B cell (primary cell): ENCODE data around the gene XCL2. TPM values are rescaled to one million over a fixed set of nuclear protein-coding genes. Genes with fewer than 3 reads are reported as not detected.

ENCODE experiments used
- ATAC-seq: fragments of 200-7000 bp; cut with Tn5 transposase; one replicate; pipeline ENCODE4 v1.10.0; 2021; ENCODE audit warnings: low read depth, mild to moderate bottlenecking, moderate number of reproducible peaks, moderate library complexity
- CTCF ChIA-PET: fragments of 350-600 bp; sonication (Branson Sonifier 250); formaldehyde crosslinking; loops from one replicate; lab custom pipeline; 2021; ENCODE audit warnings: antibody characterized with exemption, inconsistent platforms; lab: Charles Lee
- POLR2A ChIA-PET: fragments of 350-600 bp; sonication (Branson Sonifier 250); formaldehyde crosslinking; loops from one replicate; lab custom pipeline; 2021; ENCODE audit warnings: antibody characterized with exemption; lab: Charles Lee
- DNase-seq: peaks from one replicate; pipeline ENCODE4 v3.0.0; 2013
- H2AFZ ChIP-seq: 2 replicates; pipeline ENCODE4 v1.6.1; 2012; ENCODE audit warnings: mild to moderate bottlenecking, low read depth, low read length; ENCODE audit not compliant: insufficient read depth, poor library complexity, severe bottlenecking
- H3K27ac ChIP-seq, 2 donors: 1 replicate in 1 of 2; 2 replicates in 1 of 2; pipeline ENCODE4 v1.5.1; 2012 to 2013; ENCODE audit warnings: low read length in 2 of 2, mild to moderate bottlenecking in 2 of 2, moderate library complexity in 1 of 2
- H3K27me3 ChIP-seq, 4 experiments: fragments of 200-600 bp in 1 of 4; sonication (generic) in 1 of 4; replicated peaks in 1 of 4; 1 replicate in 2 of 4; 2 replicates in 2 of 4; pipeline versions ENCODE4 v1.6.1 to v1.7.0; 2013 to 2016; ENCODE audit warnings: low read length in 3 of 4, mild to moderate bottlenecking in 2 of 4, mixed read lengths in 1 of 4, moderate library complexity in 1 of 4; ENCODE audit not compliant: insufficient read depth in 4 of 4, control insufficient read depth in 3 of 4; ENCODE audit errors: control extremely low read depth in 1 of 4
- H3K36me3 ChIP-seq, 2 experiments: replicated peaks in 1 of 2; 1 replicate in 1 of 2; 2 replicates in 1 of 2; pipeline versions ENCODE4 v1.6.1 to v1.7.1; 2013; ENCODE audit warnings: low read length in 1 of 2; ENCODE audit not compliant: insufficient read depth in 2 of 2, control insufficient read depth in 1 of 2; ENCODE audit errors: control extremely low read depth in 1 of 2, extremely low read depth in 1 of 2
- H3K4me1 ChIP-seq, 2 donors: fragments of 200-600 bp in 1 of 2; sonication (generic) in 1 of 2; 1 replicate in 1 of 2; 2 replicates in 1 of 2; pipeline versions ENCODE4 v1.5.1 to v1.6.1; 2013 to 2017; ENCODE audit warnings: low read length in 2 of 2; ENCODE audit not compliant: control insufficient read depth in 2 of 2, insufficient read depth in 2 of 2
- H3K4me2 ChIP-seq: replicated peaks from 2 replicates; pipeline ENCODE3; 2012; ENCODE audit warnings: mild to moderate bottlenecking, low read depth, low read length; ENCODE audit not compliant: poor library complexity, severe bottlenecking
- H3K4me3 ChIP-seq, 5 experiments: fragments of 200-600 bp in 1 of 5; sonication (generic) in 1 of 5; 1 replicate in 3 of 5; 2 replicates in 2 of 5; pipeline versions ENCODE4 v1.5.1 to v1.7.0; 2011 to 2016; ENCODE audit warnings: low read length in 4 of 5, mild to moderate bottlenecking in 4 of 5, low read depth in 2 of 5, control low read depth in 1 of 5, moderate library complexity in 1 of 5; ENCODE audit not compliant: insufficient read depth in 1 of 5; ENCODE audit errors: control extremely low read depth in 1 of 5, extremely low read depth in 1 of 5
- H3K79me2 ChIP-seq: fragments of 200-600 bp; sonication (generic); one replicate; pipeline ENCODE4 v1.6.0; 2016; ENCODE audit warnings: low read length; ENCODE audit not compliant: control insufficient read depth, insufficient read depth
- H3K9ac ChIP-seq: fragments of 200-600 bp; sonication (generic); 2 replicates; pipeline ENCODE4 v1.6.1; 2017; ENCODE audit warnings: mild to moderate bottlenecking, low read length, moderate library complexity
- H3K9me3 ChIP-seq, 3 donors: one replicate each; pipeline versions ENCODE4 v1.6.1 to v1.7.1; 2013; ENCODE audit warnings: low read length in 2 of 3; ENCODE audit not compliant: control insufficient read depth in 2 of 3, insufficient read depth in 1 of 3; ENCODE audit errors: control extremely low read depth in 1 of 3
- H4K20me1 ChIP-seq: 2 replicates; pipeline ENCODE4 v1.6.0; 2012; ENCODE audit warnings: mild to moderate bottlenecking, low read length; ENCODE audit not compliant: insufficient read depth, control insufficient read depth, poor library complexity, severe bottlenecking
- H3K27ac Mint-ChIP-seq: one replicate; pipeline ENCODE4 v1.8.0; 2021; ENCODE audit warnings: mixed read lengths
- H3K27me3 Mint-ChIP-seq: one replicate; pipeline ENCODE4 v1.8.0; 2021; ENCODE audit warnings: mixed read lengths
- H3K4me1 Mint-ChIP-seq: one replicate; pipeline ENCODE4 v1.8.0; 2021; ENCODE audit warnings: mixed read lengths
- H3K4me3 Mint-ChIP-seq: one replicate; pipeline ENCODE4 v1.8.0; 2021; ENCODE audit warnings: mixed read lengths
- H3K9me3 Mint-ChIP-seq: one replicate; pipeline ENCODE4 v1.8.0; 2022; ENCODE audit warnings: mixed read lengths; ENCODE audit not compliant: insufficient read depth
- CTCF ChIP-seq: fragments of 200-600 bp; IDR thresholded peaks from one replicate; pipeline ENCODE4 v1.8.0; 2022; ENCODE audit warnings: antibody characterized with exemption, mild to moderate bottlenecking
- EZH2 ChIP-seq: IDR thresholded peaks from 2 replicates; pipeline ENCODE4 v1.6.1; 2012; ENCODE audit warnings: borderline replicate concordance, low read depth, mild to moderate bottlenecking, moderate library complexity, low read length; ENCODE audit not compliant: insufficient read depth, poor library complexity, severe bottlenecking
- WGBS: methylation state at CpG from one replicate; pipeline ENCODE4 v1.1.5; 2013; ENCODE audit warnings: missing lambda C conversion rate; ENCODE audit not compliant: insufficient coverage; 5-methylcytosine and 5-hydroxymethylcytosine counted together
- intact Hi-C: fragments of 100-400 bp; cut with micrococcal nuclease; formaldehyde crosslinking; loops from one replicate; pipeline ENCODE4 v1.10.0; 2022
- polyA plus RNA-seq: library from polyadenylated mRNA; depleted of rRNA; stranded (reverse); fragments of >200 nt; gene quantifications from 2 replicates; pipeline ENCODE4 v1.2.3, GENCODE V29; 2012
- total RNA-seq, 2 donors: library from RNA; stranded (reverse); fragments of 120-200 nt in 1 of 2; gene quantifications; 1 replicate in 1 of 2; 2 replicates in 1 of 2; pipeline versions ENCODE4 v1.2.3 to v1.2.4, GENCODE V29; 2013 to 2022

Gene XCL2
- total and polyA plus RNA-seq, 2 donors (not counting 1 experiment from before 2014, with no cell fraction given), result 1.5 TPM; not detected in 1

DNA sequence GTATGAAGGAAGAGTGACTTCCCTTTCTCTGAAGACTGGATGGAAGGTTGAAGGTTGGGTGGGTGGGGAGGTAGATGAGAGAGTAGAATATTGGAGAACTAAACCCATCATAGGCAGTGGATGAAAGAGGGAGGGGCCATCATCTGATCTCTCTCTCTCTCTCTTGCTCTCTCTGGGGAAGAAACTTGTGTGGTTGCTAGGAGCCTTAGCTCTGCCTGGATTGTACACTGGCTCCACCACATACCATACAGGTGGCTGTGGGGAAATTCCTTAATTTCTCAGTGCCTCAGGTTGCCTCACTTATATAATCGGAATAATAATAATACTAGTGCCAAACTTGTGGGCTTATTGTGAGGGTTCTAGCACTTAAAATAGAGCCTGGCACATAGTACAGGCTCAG, 42.1 kb upstream of the XCL2 start:
- no peak overlapping the region for H3K9ac ChIP-seq
- H3K4me2 ChIP-seq, result no peak overlapping the region
- TF ChIP-seq CTCF, result no peak
- TF ChIP-seq EZH2, result no peak
- H3K79me2 ChIP-seq, result no peaks in the 10 kb centered on the region
- no peak overlapping the region for H3K27ac ChIP-seq
- H4K20me1 ChIP-seq, result no peaks in the 10 kb centered on the region
- H3K9me3 Mint-ChIP-seq, result no peaks in the 10 kb centered on the region
- ChIA-PET POLR2A (no interaction called here), CTCF (no interaction called here)
- H3K4me3 Mint-ChIP-seq, result no peak overlapping the region
- DNase-seq, result no peak
- H3K4me1 Mint-ChIP-seq, result no peaks in the 10 kb centered on the region
- WGBS, result no CpG with 5 or more reads among the region's 1 CpG
- ATAC-seq, result no peak
- no peaks in the 10 kb centered on the region for H3K27me3 ChIP-seq
- intact Hi-C loops, result no loop called here
- H3K9me3 ChIP-seq, result peaks cover 0 to 2% (median 0%) of the 10 kb centered on the region in 3 donors
- no peaks in the 10 kb centered on the region for H3K4me1 ChIP-seq
- no peaks in the 10 kb centered on the region for H3K36me3 ChIP-seq
- no peak overlapping the region for H2AFZ ChIP-seq
- H3K27ac Mint-ChIP-seq, result no peak overlapping the region
- H3K4me3 ChIP-seq, result no peak overlapping the region
- peaks cover 4% of the 10 kb centered on the region for H3K27me3 Mint-ChIP-seq

DNA sequence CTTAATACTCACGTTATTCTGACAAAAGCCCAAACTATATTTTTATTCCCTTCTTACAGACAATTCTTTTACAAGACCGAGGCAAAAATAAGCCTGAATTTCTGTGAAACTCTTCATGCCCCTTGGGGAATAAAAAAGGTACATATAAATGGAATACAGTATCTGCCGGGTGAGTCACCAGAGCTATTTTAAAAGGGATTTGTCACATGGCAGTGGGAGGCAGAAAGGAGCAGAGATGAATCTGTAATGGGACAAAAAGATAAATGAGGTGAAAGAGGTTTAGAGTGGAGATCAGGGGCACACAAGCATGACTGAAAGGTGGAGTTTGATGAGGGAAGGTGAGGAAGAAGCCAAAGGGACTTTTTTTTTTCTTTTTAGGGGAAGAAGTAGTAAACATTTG, 41.4 kb upstream of the XCL2 start:
- no peaks in the 10 kb centered on the region for H3K36me3 ChIP-seq
- no peak overlapping the region for H3K27ac ChIP-seq
- intact Hi-C loops, result no loop called here
- H4K20me1 ChIP-seq, result no peaks in the 10 kb centered on the region
- 0% methylated on average over 1 of the region's 3 CpGs for WGBS
- POLR2A ChIA-PET, result no interaction called here
- no peak overlapping the region for H3K4me3 ChIP-seq
- no peak overlapping the region for H3K4me2 ChIP-seq
- peaks cover 4% of the 10 kb centered on the region for H3K27me3 Mint-ChIP-seq
- H3K9me3 Mint-ChIP-seq, result no peaks in the 10 kb centered on the region
- no peak for TF ChIP-seq EZH2
- H3K27me3 ChIP-seq, result no peaks in the 10 kb centered on the region
- no peaks in the 10 kb centered on the region for H3K4me1 ChIP-seq
- peaks cover 0 to 2% (median 0%) of the 10 kb centered on the region in 3 donors for H3K9me3 ChIP-seq
- no peak overlapping the region for H3K9ac ChIP-seq
- H3K4me3 Mint-ChIP-seq, result no peak overlapping the region
- H3K27ac Mint-ChIP-seq, result no peak overlapping the region
- H3K79me2 ChIP-seq, result no peaks in the 10 kb centered on the region
- H2AFZ ChIP-seq, result no peak overlapping the region
- DNase-seq (no peak), ATAC-seq (no peak)
- CTCF ChIA-PET, result no interaction called here
- no peaks in the 10 kb centered on the region for H3K4me1 Mint-ChIP-seq
